T-helper 2 cell treated with Interferon-gamma antibody and Interleukin-4, amounts not matched to agents 5 μg/mL and 100 μg/mL, for 36 hours (primary cell): Measurements from ENCODE around the gene SLC13A3.

Experiments used
- DNase-seq: peaks from one replicate; pipeline ENCODE4 v3.0.0; 2021; ENCODE audit warnings: low spot score
- H3K27ac Mint-ChIP-seq: one replicate; pipeline ENCODE4 v1.8.0; 2021; ENCODE audit warnings: mild to moderate bottlenecking, mixed read lengths
- H3K27me3 Mint-ChIP-seq: one replicate; pipeline ENCODE4 v1.8.0; 2021; ENCODE audit warnings: low read depth, mixed read lengths
- H3K36me3 Mint-ChIP-seq: one replicate; pipeline ENCODE4 v1.8.0; 2021; ENCODE audit warnings: low read depth, mixed read lengths
- H3K4me1 Mint-ChIP-seq: one replicate; pipeline ENCODE4 v1.8.0; 2021; ENCODE audit warnings: low read depth, mixed read lengths
- H3K4me3 Mint-ChIP-seq: one replicate; pipeline ENCODE4 v1.8.0; 2022; ENCODE audit warnings: mild to moderate bottlenecking, moderate library complexity, mixed read lengths
- H3K9me3 Mint-ChIP-seq: one replicate; pipeline ENCODE4 v1.8.0; 2021; ENCODE audit warnings: mixed read lengths

Gene SLC13A3

DNA sequence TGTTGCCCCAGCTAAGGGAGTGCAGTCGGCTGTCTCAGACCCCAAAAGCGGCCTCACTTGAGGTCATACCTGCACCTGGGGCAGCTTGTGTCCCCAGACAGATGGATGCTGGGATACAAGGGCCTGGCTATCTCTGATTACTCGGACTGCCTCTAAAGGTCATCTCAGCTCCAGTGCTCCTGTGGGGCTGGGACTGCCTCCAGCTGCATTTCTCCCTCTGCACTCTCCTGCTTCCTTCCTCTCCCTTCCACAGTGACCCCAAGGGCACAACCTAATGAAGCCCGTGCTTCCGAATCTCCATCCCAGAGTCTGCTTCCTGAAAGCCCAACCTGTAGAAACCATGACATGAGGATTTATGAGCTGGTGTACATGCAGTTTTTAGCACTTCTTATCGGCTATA is 78.0 kb downstream of the SLC13A3 start:
- Mint-ChIP-seq H3K27ac (no peak overlapping the region), H3K4me3 (no peak overlapping the region), H3K36me3 (no peaks in the 10 kb centered on the region), H3K27me3 (peaks cover 18% of the 10 kb centered on the region), H3K4me1 (no peaks in the 10 kb centered on the region), H3K9me3 (no peaks in the 10 kb centered on the region)
- no peak for DNase-seq

DNA sequence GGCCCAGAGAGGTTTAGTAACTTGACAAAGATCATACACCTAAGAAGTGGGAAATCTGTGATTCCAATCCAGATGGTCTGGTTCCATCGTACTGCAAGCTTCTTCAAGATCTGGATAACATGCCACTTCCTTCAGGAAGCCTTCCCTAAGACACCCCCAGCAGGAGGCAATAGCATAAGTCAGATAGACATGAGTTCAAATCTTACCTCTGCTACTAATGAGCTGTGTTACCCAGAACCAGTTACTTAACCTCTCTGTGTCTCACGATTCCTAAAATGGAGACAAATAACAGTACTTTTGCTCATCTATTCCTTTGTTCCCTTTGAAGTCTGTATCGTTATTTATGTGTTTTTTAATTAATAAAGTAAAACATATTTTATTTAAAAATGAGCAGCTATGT is 78.5 kb downstream of the SLC13A3 start:
- DNase-seq, result no peak
- H3K4me3 Mint-ChIP-seq, result no peak overlapping the region
- H3K27me3 Mint-ChIP-seq, result peaks cover 18% of the 10 kb centered on the region
- no peaks in the 10 kb centered on the region for H3K4me1 Mint-ChIP-seq
- no peaks in the 10 kb centered on the region for H3K9me3 Mint-ChIP-seq
- H3K36me3 Mint-ChIP-seq, result no peaks in the 10 kb centered on the region
- H3K27ac Mint-ChIP-seq, result no peak overlapping the region

DNA sequence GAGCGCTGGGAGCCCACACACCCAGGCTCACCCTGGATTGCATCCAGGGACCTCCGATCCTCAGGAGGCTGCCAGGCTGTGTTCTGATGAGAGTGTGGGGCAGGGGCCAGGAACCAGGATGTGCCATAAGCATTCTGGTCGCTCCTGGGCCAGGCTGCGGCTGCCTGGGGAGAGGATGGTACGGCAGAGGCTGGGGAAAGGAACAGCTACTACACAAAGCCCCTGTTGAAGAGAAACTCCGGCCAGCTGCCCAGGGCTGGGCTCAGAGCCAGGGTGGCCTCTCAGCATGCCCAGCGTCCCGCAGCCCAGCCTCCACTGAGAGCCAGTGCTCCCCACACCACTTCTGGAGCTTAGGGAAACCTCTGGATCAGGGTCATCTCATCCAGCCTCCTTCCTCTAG is 79.1 kb downstream of the SLC13A3 start:
- Mint-ChIP-seq H3K27me3 (peaks cover 24% of the 10 kb centered on the region), H3K9me3 (no peaks in the 10 kb centered on the region), H3K36me3 (no peaks in the 10 kb centered on the region), H3K4me1 (peaks cover 3% of the 10 kb centered on the region), H3K4me3 (no peak overlapping the region), H3K27ac (no peak overlapping the region)
- DNase-seq, result no peak

DNA sequence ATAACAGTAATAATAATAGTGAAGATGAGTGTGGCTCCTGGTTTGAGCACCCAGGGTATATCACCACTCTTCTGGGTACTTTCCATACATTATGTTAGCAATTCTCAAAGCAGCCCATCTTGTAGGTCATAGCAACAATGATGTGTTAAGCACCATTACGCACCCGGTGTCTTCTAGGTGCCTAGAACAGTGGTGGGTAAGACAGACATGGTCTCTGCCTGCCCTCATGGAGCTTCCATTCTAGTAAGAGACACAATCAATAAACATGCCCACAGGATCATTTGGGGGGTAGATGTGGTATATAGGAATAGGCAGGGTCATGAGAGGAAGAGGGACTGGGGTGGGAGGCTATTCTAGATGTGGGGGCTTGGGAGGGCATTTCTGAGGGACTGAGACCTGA is 79.8 kb downstream of the SLC13A3 start:
- no peaks in the 10 kb centered on the region for H3K9me3 Mint-ChIP-seq
- no peaks in the 10 kb centered on the region for H3K36me3 Mint-ChIP-seq
- H3K4me3 Mint-ChIP-seq, result no peak overlapping the region
- DNase-seq, result no peak
- no peak overlapping the region for H3K27ac Mint-ChIP-seq
- peaks cover 24% of the 10 kb centered on the region for H3K27me3 Mint-ChIP-seq
- peaks cover 3% of the 10 kb centered on the region for H3K4me1 Mint-ChIP-seq

DNA sequence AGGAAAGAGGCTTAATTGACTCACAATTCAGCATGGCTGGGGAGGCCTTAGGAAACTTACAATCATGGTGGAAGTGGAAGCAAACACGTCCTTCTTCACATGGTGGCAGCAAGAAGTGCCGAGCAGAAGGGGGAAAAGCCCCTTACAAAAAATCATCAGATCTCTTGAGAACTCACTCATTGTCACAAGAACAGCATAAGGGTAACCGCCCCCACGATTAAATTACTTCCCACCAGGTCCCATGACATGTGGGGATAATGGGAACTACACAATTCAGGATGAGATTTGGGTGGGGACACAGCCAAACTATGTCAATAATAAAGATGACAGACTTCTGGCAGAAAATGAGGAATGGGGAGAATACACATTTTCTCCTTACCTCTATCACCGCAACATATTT is 80.3 kb downstream of the SLC13A3 start:
- DNase-seq, result no peak
- Mint-ChIP-seq H3K4me3 (no peak overlapping the region), H3K4me1 (peaks cover 3% of the 10 kb centered on the region), H3K36me3 (no peaks in the 10 kb centered on the region), H3K9me3 (no peaks in the 10 kb centered on the region), H3K27ac (no peak overlapping the region), H3K27me3 (peaks cover 24% of the 10 kb centered on the region)

DNA sequence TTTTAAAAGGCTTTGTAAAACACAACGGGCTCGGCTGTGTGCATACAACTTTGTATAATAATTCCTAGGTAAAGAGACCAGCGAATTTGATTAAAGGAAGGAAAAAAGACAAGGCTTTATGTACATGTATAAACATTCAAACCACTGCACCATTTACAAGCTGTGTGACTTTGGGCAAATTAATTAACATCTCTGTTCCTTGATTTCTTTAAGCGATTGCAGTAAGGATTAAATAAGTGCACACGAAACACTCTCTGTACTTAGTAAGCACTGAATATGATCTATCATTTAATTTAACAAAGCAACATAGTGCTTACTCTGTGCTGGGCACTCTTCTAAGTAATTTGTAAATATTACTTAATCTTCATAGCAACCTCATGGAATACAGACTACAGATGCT is 81.3 kb downstream of the SLC13A3 start:
- H3K4me1 Mint-ChIP-seq, result peaks cover 6% of the 10 kb centered on the region
- H3K4me3 Mint-ChIP-seq, result no peak overlapping the region
- H3K27ac Mint-ChIP-seq, result no peak overlapping the region
- no peak for DNase-seq
- peaks cover 29% of the 10 kb centered on the region for H3K27me3 Mint-ChIP-seq
- no peaks in the 10 kb centered on the region for H3K9me3 Mint-ChIP-seq
- no peaks in the 10 kb centered on the region for H3K36me3 Mint-ChIP-seq

DNA sequence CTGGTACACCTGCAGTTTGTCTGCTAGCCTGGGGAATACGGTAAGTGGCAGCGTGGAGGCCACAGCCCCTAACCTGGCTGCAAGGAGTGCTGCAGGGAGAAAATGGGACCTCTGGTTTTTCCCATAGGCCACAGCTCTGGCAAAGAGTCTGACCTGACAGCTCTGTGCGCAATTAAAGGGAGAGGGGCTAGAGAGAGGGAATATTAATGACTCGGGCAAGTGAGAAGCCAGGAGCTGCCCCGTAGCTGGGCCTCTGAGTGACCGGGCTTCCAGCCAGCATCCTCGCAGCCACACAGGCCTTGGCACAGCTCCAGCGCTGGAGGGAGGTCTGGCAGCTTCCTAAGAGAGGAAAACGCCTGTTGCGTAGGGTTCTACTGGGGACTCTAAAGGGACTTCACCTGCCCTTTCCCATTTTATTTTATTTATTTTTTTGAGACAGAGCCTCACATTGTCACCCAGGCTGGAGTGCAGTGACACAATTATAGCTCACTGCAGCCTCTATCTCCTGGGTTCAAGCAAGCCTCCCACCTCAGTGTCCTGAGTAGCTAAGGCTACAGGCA is 82.6 kb downstream of the SLC13A3 start:
- H3K4me1 Mint-ChIP-seq, result peaks cover 6% of the 10 kb centered on the region
- peaks cover 24% of the 10 kb centered on the region for H3K27me3 Mint-ChIP-seq
- no peak overlapping the region for H3K4me3 Mint-ChIP-seq
- H3K36me3 Mint-ChIP-seq, result no peaks in the 10 kb centered on the region
- no peaks in the 10 kb centered on the region for H3K9me3 Mint-ChIP-seq
- no peak for DNase-seq
- H3K27ac Mint-ChIP-seq, result no peak overlapping the region

DNA sequence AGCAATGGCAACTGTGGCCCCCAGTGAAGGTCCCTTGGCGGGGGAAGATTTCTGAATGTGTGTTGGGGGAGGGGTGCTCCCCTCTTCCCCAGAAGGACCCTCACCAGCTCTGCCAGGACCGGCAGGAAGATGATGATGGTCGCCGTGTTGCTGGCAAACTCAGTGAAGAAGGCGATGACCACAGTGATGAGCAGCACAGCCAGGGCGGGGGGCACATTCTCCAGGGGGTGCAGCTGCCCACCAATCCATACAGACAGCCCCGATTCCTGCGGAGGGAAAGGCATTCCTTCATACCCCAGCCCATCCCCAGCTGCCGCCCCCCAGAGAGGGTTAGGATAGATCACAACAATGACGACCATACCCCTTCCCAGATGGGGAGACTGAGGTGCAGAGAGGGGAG is 85.1 kb downstream of the SLC13A3 start:
- H3K9me3 Mint-ChIP-seq, result no peaks in the 10 kb centered on the region
- no peak overlapping the region for H3K27ac Mint-ChIP-seq
- no peak for DNase-seq
- peaks cover 6% of the 10 kb centered on the region for H3K4me1 Mint-ChIP-seq
- no peaks in the 10 kb centered on the region for H3K36me3 Mint-ChIP-seq
- peaks cover 15% of the 10 kb centered on the region for H3K27me3 Mint-ChIP-seq
- H3K4me3 Mint-ChIP-seq, result no peak overlapping the region

DNA sequence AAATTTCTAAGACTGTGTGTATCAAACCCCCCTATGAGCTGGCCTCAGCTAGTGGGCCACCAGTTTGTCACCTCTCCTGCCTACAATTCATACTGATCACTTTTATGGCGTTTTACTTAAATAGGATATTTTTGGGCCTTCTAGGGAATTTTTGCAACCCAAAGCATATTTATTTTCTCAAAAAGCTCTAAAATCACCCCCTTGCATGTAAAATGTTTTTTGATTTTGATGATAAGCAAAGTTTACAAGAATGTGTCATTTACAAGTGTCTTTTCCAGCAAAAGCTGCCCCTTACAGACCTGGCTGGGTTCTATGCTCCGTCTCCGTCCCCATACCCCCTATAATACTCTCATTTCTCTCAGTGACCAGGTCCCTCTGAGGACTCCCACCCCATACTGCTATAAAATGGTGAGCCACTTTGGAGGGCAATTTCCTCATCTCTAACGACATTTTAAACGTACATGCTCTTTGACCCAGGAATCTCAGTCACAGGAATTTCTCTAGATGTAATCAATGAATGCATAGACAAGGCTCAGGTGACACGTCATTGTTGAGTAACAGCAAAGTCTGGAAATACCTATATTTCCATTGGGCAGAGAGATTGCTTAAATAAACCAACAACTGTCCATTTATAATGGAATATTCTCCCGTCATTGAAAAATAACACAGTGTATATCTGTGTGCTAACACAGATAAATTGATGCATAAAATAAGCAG is 86.9 kb downstream of the SLC13A3 start:
- H3K4me3 Mint-ChIP-seq, result no peak overlapping the region
- no peaks in the 10 kb centered on the region for H3K9me3 Mint-ChIP-seq
- H3K36me3 Mint-ChIP-seq, result no peaks in the 10 kb centered on the region
- DNase-seq, result no peak
- H3K4me1 Mint-ChIP-seq, result peaks cover 22% of the 10 kb centered on the region
- H3K27ac Mint-ChIP-seq, result no peak overlapping the region
- H3K27me3 Mint-ChIP-seq, result peaks cover 15% of the 10 kb centered on the region

DNA sequence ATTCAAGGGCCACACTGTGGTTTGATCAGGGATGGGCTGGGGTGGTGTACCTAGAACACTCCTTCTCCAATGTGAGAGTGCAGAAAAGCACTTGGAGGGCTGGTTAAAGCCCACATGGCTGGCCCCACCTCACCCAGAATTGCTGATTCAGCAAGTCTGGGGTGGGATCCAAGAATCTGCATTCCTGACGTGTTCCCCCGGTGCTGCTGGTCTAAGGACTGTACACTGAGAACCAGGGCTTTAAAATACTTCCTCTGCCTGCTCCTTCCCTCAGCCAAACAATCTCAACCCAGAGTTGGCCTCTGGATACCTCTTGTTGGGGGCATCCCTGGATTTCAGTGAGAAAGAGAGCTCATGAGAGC is 87.4 kb downstream of the SLC13A3 start:
- H3K4me3 Mint-ChIP-seq, result no peak overlapping the region
- H3K9me3 Mint-ChIP-seq, result no peaks in the 10 kb centered on the region
- H3K4me1 Mint-ChIP-seq, result peaks cover 23% of the 10 kb centered on the region
- H3K36me3 Mint-ChIP-seq, result no peaks in the 10 kb centered on the region
- H3K27me3 Mint-ChIP-seq, result peaks cover 15% of the 10 kb centered on the region
- H3K27ac Mint-ChIP-seq, result no peak overlapping the region
- no peak for DNase-seq

DNA sequence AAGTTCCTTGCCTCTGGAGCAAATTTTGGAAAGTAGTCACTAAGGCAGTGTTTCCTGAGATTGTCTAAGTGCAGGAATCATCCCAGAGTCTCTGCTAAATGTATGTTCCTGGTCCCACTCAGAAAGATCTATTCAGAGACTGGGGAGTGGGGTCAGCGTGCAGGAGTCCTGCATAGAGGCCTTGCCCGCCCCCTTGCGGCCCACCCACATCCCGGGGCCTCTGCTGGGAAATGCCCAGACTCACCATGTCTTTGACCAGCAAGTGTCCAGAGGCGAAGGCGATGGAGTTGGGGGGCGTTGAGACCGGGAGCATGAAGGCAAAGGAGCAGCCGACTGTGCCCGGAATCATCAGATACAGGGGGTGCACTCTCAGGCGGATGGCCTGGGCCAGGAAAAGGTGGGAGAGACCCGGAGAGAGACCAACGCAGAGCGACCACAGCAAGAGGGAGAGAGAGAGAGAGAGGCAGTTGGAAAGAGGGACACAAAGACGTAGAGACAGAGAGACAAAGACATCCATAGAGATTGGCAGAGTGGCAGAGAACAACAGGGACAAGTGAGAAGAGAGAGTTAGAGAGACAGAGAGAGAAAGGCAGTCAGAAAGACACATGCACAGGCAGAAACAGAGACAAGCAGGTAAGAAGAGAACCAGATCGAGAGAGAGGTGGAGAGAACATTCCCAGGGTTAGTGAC is 87.9 kb downstream of the SLC13A3 start:
- H3K27ac Mint-ChIP-seq, result no peak overlapping the region
- H3K4me1 Mint-ChIP-seq, result peaks cover 26% of the 10 kb centered on the region
- no peak overlapping the region for H3K4me3 Mint-ChIP-seq
- DNase-seq, result no peak
- H3K27me3 Mint-ChIP-seq, result peaks cover 12% of the 10 kb centered on the region
- no peaks in the 10 kb centered on the region for H3K36me3 Mint-ChIP-seq
- no peaks in the 10 kb centered on the region for H3K9me3 Mint-ChIP-seq

DNA sequence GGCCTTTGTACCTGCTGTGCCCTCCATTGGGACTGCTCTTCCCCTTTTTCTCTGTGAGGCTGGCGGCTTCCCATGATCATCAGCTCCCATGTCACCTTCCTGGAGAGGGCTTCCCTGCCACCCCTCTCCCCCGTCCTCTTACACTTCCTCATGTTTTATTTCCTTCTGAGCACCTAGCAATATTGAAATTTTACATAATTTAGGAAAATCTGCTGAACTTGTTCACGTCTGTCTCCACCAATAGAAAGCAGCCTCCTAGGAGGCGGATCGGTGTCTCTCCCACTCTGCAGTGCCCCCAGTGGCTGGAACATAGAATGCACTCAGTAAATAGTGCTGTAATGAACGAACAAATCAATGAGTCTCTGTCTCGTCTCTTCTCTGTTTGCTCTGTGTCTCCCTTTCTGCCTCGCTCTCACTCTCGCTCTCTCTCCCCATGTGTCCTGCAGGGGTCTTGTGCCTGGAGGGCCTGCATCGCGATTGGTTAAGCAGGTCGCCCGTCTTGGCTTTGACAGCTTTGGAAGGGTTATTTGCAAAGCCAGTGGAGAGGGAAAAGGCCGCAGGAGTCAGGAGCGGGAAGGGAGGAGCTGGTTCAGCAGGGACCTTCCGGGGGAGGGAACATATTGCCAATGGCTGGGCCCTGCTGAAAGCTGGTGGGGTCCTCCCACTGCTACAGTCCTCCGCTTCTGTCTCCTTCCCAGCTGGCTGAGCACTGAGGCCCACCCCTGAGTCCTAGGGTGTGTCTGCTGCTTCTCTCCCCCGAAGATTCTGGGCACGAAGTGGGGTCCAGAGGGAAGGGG is 88.7 kb downstream of the SLC13A3 start:
- no peaks in the 10 kb centered on the region for H3K9me3 Mint-ChIP-seq
- no peak overlapping the region for H3K27ac Mint-ChIP-seq
- H3K27me3 Mint-ChIP-seq, result peaks cover 9% of the 10 kb centered on the region
- DNase-seq, result peak; percentile 41
- no peak overlapping the region for H3K4me3 Mint-ChIP-seq
- H3K4me1 Mint-ChIP-seq, result peaks cover 30% of the 10 kb centered on the region
- no peaks in the 10 kb centered on the region for H3K36me3 Mint-ChIP-seq

DNA sequence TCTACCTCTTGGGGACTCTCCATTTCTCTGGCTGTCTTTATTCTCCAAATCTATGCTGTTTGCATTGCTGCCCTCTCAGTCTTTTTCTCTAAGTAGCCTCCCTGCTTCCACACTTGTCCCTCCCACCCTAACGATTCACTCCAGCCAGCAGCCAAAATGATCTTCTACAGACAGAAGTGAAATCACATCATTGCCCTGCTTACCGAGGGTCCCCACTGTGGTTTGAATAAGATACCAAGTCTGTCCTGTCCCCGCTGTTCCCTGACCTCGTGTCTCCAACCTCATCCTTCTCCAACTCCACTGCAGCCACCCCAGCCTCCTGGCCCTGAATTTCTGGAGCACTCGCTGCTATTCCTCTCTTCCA is 89.3 kb downstream of the SLC13A3 start:
- Mint-ChIP-seq H3K36me3 (no peaks in the 10 kb centered on the region), H3K27me3 (peaks cover 6% of the 10 kb centered on the region), H3K4me3 (no peak overlapping the region), H3K27ac (no peak overlapping the region), H3K4me1 (peaks cover 29% of the 10 kb centered on the region), H3K9me3 (no peaks in the 10 kb centered on the region)
- no peak for DNase-seq
